Muscle of arm (tissue), 12 donors: Measurements from ENCODE around the gene SPEG. TPM values are rescaled to one million over a fixed set of nuclear protein-coding genes. Genes with fewer than 3 reads are reported as not detected.

Source experiments
- DNase-seq: peaks from one replicate; pipeline ENCODE4 v3.0.0-alpha.2; 2013
- polyA plus RNA-seq, 12 donors: library from polyadenylated mRNA; unstranded; fragments of 120-200 nt; gene quantifications; one replicate each; pipeline ENCODE4 v1.2.1, GENCODE V29; 2013; ENCODE audit not compliant: insufficient read length in 12 of 12

SPEG gene
- polyA plus RNA-seq, 12 donors: 61.4 to 251 (median 156) TPM

DNA sequence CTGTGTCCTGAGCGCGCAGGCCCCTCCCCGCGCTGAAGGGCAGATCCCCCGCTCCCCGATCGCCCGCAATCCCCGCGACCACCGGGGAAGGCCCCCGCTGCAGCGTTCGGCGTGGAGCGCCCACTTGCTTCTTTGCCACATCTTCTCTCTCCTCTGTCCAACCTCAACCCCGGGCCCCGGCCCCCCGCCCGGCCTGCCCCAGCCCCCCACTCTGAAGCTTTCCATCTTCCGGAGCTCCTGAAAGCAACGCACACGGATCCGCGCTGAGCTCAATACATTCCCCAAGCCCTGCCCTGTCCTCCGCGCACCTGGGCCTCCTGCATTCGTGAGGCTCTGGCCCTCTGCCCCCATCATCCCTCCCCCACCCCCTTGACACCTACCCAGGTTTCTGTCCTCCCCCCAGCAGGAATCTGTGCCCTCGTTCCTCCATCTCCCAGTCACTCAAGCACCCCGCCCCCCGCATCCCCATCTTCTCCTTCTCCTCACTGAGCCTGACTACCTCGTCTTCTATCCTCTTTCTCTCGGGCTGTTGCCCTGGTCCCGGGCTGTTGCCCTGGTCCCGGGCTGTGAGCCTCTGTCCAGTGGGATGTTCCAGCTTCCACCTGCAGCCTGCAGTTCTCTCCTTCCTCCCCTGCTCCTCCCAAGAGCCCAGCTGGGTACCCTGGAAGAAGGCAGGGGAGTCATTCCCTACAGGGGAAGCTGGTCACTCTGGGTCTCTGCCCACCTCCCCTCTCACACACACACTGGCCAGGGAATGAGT, 7.8 kb downstream of the SPEG start:
- no peak for DNase-seq

- DNase-seq: no peak
Observed at GRCh38 chr2:219443016-219443696, 8.5 kb downstream of the SPEG start.

DNA sequence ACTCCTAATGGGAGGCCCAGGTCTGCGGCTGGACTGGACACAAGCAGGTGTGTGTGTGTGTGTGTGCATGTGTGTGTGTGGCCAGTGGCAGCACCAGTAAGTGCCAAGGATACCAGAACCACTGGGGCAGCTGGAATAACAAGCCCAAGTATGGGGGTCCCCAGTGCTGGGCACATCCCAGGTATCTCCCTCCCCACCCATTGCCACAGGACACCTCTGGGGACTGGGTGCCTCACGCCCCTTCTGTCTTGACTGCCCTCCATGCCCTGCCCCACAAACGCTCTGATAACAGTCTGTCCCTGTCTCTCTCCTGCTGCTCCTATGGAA, 9.0 kb downstream of the SPEG start:
- no peak for DNase-seq

- no peak for DNase-seq
Observed at GRCh38 chr2:219444566-219445091, 10.0 kb downstream of the SPEG start.

- no peak for DNase-seq
Observed at GRCh38 chr2:219445220-219445640, 10.6 kb downstream of the SPEG start.

DNA sequence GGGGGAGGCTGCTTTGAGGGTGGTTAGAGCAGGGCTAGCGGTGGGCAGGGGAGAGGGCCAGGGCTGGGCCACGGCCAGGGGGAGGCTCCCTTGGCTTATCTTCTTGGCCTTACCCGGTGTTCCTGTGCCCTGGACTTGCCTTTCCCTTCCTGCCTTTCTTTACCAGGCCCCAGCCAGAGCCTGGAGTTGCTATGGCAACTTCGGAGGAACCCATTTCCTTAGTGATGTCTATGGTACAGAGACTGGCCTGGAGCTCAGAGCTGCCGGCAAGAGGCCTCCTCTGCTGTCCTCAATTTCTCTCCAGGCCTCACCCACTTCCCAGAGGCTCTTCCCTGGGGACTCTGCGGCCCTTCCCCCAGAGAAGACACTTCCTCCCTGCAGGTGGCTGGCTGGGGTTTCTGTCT, 11.5 kb downstream of the SPEG start:
- no peak for DNase-seq

DNA sequence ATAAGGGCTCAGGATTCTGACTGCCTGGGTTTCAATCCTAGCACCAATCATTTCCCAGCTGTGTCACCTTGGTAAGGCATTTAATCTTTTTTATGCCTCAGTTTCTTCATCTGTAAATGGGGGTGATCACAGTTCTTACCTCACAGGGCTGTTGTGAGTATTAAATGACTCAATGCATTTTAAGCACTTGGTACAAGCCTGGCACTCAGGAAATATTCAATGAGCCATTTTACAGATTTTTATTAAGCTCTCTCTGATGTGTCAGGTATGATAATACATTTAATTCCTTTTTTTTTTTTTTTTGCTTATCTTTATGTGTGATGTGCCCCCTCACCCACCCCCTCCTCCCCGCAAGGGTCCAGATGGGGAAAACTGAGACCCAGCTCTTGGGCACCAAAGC, 12.0 kb downstream of the SPEG start:
- DNase-seq: no peak

DNA sequence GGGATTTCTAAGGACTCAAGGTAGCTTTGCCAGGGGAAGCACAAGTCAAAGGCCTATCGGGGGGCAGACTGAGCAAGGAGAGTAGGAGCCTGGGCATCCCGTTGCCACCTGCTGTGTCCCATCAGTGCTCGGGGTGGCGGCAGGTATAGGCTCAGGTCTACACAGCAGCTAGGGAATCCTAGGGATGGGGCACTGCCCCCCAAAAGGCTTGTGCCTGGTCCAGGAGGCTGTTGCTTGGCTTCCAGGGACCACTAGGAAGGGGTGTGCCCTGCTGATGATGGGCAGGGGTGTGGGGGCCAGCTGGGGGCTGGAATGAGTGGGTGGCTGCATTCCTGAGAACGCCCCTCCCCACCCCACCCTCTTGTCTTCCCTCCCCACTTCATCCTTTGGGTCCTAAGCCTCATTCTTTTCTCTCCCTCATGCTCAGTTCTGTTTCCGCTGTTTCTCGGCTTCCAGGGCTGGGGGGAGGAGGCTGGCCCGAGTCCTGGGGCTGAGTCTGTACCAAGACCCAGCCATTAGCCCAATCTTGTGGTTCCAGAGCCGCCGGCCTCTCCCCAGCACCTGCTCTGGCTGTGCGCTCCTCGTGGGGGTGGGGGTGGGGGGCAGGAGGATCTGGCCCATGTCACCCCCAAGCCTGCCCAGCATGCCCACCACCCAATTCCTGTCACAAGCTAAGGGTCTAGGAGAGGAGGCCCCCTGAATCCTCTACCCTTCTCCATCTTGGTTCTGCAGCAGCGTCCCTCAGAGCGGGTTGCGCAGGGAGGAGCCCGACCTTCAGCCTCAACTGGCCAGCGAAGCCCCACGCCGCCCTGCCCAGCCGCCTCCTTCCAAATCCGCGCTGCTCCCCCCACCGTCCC, 12.8 kb downstream of the SPEG start:
- DNase-seq: no peak

- no peak for DNase-seq
Observed at GRCh38 chr2:219448099-219448775, 13.6 kb downstream of the SPEG start.

- no peak for DNase-seq
Observed at GRCh38 chr2:219448776-219449341, 14.2 kb downstream of the SPEG start.

- DNase-seq: no peak
Observed at GRCh38 chr2:219449609-219450008, 15.0 kb downstream of the SPEG start.

DNA sequence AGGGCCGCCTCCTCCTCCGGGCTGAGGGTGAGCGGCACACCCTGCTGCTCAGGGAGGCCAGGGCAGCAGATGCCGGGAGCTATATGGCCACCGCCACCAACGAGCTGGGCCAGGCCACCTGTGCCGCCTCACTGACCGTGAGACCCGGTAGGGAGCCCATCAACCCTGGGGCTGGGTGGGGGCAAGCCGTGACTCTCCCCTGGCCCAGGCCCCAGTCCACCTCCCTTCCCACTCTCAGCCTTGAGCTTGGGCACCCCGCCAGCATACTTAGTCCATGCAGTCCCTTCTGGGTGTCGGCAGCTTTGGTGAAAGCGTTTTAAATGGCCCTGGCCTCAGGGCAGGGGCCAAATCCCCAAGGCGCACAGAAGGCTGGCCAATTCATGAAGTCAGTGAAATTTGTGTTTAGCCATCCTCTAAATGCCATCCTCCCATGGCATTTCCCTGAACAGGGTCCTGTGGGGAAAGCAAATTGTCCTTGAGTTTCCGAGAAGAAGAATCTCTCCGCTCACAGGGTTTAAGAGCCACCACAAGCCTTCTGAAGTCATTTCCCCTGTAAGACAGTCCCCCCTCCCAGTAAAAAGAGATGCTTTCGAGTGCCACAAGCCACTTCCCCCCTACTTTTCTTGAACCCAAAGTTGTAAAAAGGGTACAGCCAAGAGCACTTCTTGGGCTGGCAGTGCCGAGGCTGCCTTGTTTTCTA, 17.2 kb downstream of the SPEG start:
- no peak for DNase-seq

- DNase-seq: no peak
Observed at GRCh38 chr2:219452361-219453317, 18.0 kb downstream of the SPEG start.

DNA sequence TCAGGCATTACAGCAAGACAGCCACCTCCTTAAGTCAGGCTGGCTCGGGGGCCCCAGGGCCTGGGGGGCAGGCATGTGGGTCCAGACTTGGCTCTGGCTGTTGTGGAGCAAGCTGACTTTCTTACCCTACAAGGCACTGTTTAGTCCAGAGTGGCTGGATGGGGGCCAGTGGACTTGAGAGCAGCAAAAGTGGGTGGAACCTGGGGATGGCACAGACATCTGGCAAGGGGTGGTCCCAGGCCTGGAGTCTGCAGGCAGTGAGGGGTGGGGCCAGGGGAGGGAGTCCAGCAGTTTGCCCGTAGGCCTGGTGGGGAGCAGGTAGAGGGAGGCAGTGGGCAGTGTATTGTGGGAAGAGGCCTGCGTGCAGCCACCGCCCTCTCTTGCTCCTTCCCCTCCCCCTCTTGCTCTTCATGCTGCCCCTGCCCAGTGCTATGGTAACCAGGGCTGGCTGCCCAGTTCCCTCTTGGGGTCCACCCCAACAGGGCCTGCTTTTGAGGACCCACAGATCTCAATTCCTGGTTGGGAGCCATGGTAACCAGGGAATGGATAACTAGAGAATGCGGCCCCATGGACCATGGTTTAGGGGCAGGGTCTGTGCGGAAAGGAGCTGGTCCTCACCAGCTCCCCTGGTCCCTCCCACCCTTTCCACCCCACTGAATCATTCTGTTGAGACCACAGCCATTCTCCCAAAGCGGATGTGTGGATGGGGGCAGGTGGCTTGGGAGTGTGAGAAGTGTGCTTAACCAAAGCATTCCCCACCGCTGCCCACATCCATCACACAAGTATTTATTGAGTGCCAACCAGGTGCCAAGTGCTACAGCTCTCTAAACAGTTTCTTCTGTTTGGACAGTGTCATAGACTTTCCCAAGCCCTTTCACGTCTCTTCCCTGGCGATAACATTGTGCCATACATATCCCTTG, 19.3 kb downstream of the SPEG start:
- no peak for DNase-seq

- no peak for DNase-seq
Observed at GRCh38 chr2:219455581-219455980, 20.9 kb downstream of the SPEG start.

DNA sequence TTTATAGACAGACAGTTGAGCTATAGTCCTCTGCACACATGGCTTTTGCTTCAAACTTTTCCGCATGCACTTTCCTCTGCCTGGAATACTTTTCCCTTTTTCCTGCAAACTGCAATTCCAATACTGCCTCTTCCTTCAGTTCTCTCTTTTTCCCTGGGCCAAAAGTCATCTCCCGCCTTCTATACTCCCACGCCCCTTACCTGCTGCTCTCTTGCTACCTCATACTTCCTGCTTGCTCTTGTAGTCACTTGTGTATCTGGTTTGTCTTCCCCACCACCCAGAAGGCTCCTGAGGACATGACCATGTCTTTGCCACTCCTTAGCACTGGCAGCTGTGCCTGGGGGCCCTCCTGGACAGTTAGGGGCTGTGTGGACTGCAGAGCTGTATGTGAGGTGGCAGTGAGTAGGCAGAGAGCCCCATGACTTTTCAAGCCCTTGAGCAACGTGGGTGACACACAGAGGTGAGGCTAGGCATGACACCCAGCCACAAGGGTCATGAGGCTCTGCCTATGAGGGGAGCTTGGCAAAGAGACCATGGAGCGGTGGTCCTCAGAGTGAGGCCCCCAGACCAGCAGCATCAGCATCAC, 23.2 kb downstream of the SPEG start:
- no peak for DNase-seq

DNA sequence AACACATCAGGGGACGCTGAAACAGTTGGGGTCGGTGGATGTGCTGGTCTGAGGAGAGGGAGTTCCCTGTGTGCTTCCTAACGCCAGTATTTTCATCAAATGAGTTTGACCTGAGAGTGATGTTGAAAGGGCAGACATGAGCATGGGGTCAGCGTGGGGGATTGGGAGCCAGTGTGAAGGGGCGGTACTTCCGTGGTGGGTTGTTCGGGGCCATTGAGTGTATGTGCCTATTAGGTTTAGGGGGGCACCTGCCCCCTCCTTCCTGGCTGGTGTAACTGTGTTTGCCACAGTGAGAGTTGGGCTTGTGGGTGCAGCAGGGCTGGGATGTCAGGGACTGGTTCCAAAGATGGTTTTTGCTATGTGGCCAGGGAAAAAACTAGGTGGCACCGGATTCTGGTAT, 24.4 kb downstream of the SPEG start:
- no peak for DNase-seq
